Erythroblast (primary cell): ENCODE measurements around the gene STYK1.

ENCODE experiments used
- GATA1 ChIP-seq: IDR thresholded peaks from 2 replicates; pipeline ENCODE4 v1.6.1; 2011; ENCODE audit warnings: low read depth, mild to moderate bottlenecking, control low read depth, low read length, moderate library complexity
- POLR2A ChIP-seq: IDR thresholded peaks from 2 replicates; pipeline ENCODE4 v1.6.1; 2011; ENCODE audit warnings: mild to moderate bottlenecking, low read length

GRCh38 chr12:10614056-10614370 is 59.8 kb downstream of the STYK1 start:
- TF ChIP-seq POLR2A (no peak), GATA1 (no peak)
